ENCODE results near the gene LAPTM4A.

DNA sequence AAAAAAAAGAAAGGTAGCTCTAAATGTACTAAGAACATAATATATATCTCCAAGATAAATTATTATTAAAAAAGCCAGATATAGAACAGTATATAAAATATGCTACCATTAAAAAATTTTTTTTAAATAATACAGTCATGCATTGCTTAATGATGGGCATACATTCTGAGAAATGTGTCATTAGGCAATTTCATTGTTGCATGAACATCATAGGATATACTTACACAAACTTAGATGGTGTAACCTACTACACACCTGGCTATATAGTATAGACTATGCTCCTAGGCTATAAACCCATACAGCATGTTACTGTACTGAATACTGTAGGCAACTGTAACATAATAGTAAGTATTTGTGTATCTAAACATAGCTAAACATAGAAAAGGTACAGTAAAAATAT lies 18.3 kb upstream of the LAPTM4A start:
- TF ChIP-seq POLR2AphosphoS5 (IDR thresholded peaks at IDR 0.05; ENCODE audit: low read depth, low read length) (no peak), TAF1 (IDR thresholded peaks at IDR 0.05; ENCODE audit: borderline replicate concordance, insufficient read depth, low read length) (no peak), SIN3A (IDR thresholded peaks at IDR 0.05; ENCODE audit: borderline replicate concordance, insufficient read depth, low read length) (no peak), FOXP2 (optimal IDR thresholded peaks at IDR 0.05; ENCODE audit: borderline replicate concordance, extremely low read depth, extremely low read length, insufficient read depth) (no peak)
- TF ChIP-seq, protein P1, sequence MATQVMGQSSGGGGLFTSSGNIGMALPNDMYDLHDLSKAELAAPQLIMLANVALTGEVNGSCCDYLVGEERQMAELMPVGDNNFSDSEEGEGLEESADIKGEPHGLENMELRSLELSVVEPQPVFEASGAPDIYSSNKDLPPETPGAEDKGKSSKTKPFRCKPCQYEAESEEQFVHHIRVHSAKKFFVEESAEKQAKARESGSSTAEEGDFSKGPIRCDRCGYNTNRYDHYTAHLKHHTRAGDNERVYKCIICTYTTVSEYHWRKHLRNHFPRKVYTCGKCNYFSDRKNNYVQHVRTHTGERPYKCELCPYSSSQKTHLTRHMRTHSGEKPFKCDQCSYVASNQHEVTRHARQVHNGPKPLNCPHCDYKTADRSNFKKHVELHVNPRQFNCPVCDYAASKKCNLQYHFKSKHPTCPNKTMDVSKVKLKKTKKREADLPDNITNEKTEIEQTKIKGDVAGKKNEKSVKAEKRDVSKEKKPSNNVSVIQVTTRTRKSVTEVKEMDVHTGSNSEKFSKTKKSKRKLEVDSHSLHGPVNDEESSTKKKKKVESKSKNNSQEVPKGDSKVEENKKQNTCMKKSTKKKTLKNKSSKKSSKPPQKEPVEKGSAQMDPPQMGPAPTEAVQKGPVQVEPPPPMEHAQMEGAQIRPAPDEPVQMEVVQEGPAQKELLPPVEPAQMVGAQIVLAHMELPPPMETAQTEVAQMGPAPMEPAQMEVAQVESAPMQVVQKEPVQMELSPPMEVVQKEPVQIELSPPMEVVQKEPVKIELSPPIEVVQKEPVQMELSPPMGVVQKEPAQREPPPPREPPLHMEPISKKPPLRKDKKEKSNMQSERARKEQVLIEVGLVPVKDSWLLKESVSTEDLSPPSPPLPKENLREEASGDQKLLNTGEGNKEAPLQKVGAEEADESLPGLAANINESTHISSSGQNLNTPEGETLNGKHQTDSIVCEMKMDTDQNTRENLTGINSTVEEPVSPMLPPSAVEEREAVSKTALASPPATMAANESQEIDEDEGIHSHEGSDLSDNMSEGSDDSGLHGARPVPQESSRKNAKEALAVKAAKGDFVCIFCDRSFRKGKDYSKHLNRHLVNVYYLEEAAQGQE (IDR thresholded peaks at IDR 0.05; ENCODE audit: insufficient read depth in 1 of 2, low read depth in 2 of 2, low read length in 2 of 2), result no peak
